Coronary artery (tissue), 2 donors: Measurements from ENCODE around the gene CD44.
A peak's percentile ranks its signal among the peaks of the same experiment; 100 is the strongest.

Source experiments
- DNase-seq: peaks from one replicate; pipeline ENCODE4 v3.0.0-alpha.2; 2017; ENCODE audit warnings: low spot score
- H3K27ac ChIP-seq, 2 donors: fragments of 200-600 bp; sonication (generic); one replicate each; pipeline ENCODE4 v1.5.1; 2016 to 2019
- H3K4me3 ChIP-seq: fragments of 200-600 bp; sonication (generic); 2 replicates; pipeline ENCODE4 v1.5.1; 2016; ENCODE audit warnings: mild to moderate bottlenecking, moderate library complexity
- CTCF ChIP-seq: fragments of 200-600 bp; sonication (generic); IDR thresholded peaks from one replicate; pipeline ENCODE4 v1.5.1; 2019; ENCODE audit warnings: antibody characterized with exemption

The CD44 gene

GRCh38 chr11:35138606-35138942, 397 bp upstream of the CD44 start:
- Histone ChIP-seq H3K27ac (peak overlapping the region; percentile 95 to 96), H3K4me3 (peak overlapping the region; percentile 91)
- no peak for DNase-seq
- no peak for TF ChIP-seq CTCF

GRCh38 chr11:35139722-35140282, 831 bp downstream of the CD44 start:
- no peak for DNase-seq
- TF ChIP-seq CTCF = no peak
- peak overlapping the region; percentile 91 for H3K4me3 ChIP-seq
- H3K27ac ChIP-seq = peak overlapping the region; percentile 95 to 96

- no peak for TF ChIP-seq CTCF
- Histone ChIP-seq H3K27ac (peak overlapping the region; percentile 95 to 96), H3K4me3 (peak overlapping the region; percentile 91)
- DNase-seq = no peak
These were observed 2.1 kb downstream of the CD44 start for GRCh38 chr11:35141071-35141470.

- Histone ChIP-seq H3K4me3 (peak overlapping the region; percentile 91), H3K27ac (peak overlapping the region; percentile 95 to 96)
- no peak for TF ChIP-seq CTCF
- DNase-seq = no peak
These were observed 2.6 kb downstream of the CD44 start for GRCh38 chr11:35141571-35141971.

GRCh38 chr11:35142481-35143075, 3.6 kb downstream of the CD44 start:
- Histone ChIP-seq H3K27ac (peak overlapping the region; percentile 6 to 48), H3K4me3 (peak overlapping the region; percentile 91)

GRCh38 chr11:35143297-35144135, 4.5 kb downstream of the CD44 start:
- TF ChIP-seq CTCF = no peak
- no peak for DNase-seq
- H3K27ac ChIP-seq = peak overlapping the region; percentile 10 to 49
- H3K4me3 ChIP-seq = peak overlapping the region; percentile 12

More at GRCh38 chr11:35142481-35143075, 3.6 kb downstream of the CD44 start:
- no peak for DNase-seq
- no peak for TF ChIP-seq CTCF
